NB4 (cell line): ENCODE measurements around the gene GNB1L.

Experiments
- DNase-seq: peaks from one replicate; pipeline ENCODE4 v3.0.0; 2010; ENCODE audit warnings: low read depth
- H3K4me3 ChIP-seq: one replicate; pipeline ENCODE4 v1.5.1; 2011; ENCODE audit warnings: mild to moderate bottlenecking, low read depth, low read length, moderate library complexity
- CTCF ChIP-seq: IDR thresholded peaks from one replicate; pipeline ENCODE4 v1.5.1; 2012; ENCODE audit warnings: low read depth, low read length
- MAX ChIP-seq: IDR thresholded peaks from 2 replicates; pipeline ENCODE4 v1.6.1; 2011; ENCODE audit warnings: low read depth, low read length
- MYC ChIP-seq: IDR thresholded peaks from 2 replicates; pipeline ENCODE4 v1.6.1; 2011; ENCODE audit warnings: low read depth, low read length
- POLR2A ChIP-seq: IDR thresholded peaks from 2 replicates; pipeline ENCODE4 v1.6.1; 2011; ENCODE audit warnings: mild to moderate bottlenecking; ENCODE audit not compliant: insufficient read length; ENCODE audit errors: extremely low read depth

Gene GNB1L

GRCh38 chr22:19824212-19824925 lies 30.3 kb downstream of the GNB1L start:
- DNase-seq, result peak; percentile 85
- H3K4me3 ChIP-seq, result no peak overlapping the region
- TF ChIP-seq POLR2A, result no peak
- no peak for TF ChIP-seq MAX

GRCh38 chr22:19823902-19824211 lies 30.8 kb downstream of the GNB1L start:
- no peak for TF ChIP-seq MYC
- TF ChIP-seq MAX, result no peak
- no peak for TF ChIP-seq POLR2A
- no peak for TF ChIP-seq CTCF
- peak; percentile 44 for DNase-seq
- no peak overlapping the region for H3K4me3 ChIP-seq

- TF ChIP-seq MYC, result no peak
- no peak for TF ChIP-seq POLR2A
- no peak for TF ChIP-seq MAX
- no peak for TF ChIP-seq CTCF
Measured at GRCh38 chr22:19823191-19823901, 31.3 kb downstream of the GNB1L start.

GRCh38 chr22:19822301-19823117 lies 32.2 kb downstream of the GNB1L start:
- DNase-seq, result no peak
- H3K4me3 ChIP-seq, result no peak overlapping the region
- TF ChIP-seq CTCF (no peak), MYC (no peak), MAX (no peak), POLR2A (no peak)

More at GRCh38 chr22:19823191-19823901, 31.3 kb downstream of the GNB1L start:
- H3K4me3 ChIP-seq, result no peak overlapping the region
- no peak for DNase-seq

GRCh38 chr22:19821523-19822300 lies 33.0 kb downstream of the GNB1L start:
- TF ChIP-seq MAX, result no peak
- no peak for TF ChIP-seq MYC
- no peak for TF ChIP-seq CTCF
- no peak for TF ChIP-seq POLR2A
- no peak overlapping the region for H3K4me3 ChIP-seq
- no peak for DNase-seq
